Esophagus squamous epithelium (tissue), 4 donors: ENCODE data around the gene BLTP1.

ENCODE experiments used
- CTCF ChIP-seq, 6 experiments: fragments of 450-650 bp in 4 of 6; fragments of 200-600 bp in 2 of 6; sonication (generic) in 2 of 6; IDR thresholded peaks; one replicate each; pipeline ENCODE4 v1.5.1; 2016 to 2019; ENCODE audit warnings: antibody characterized with exemption in 6 of 6, mild to moderate bottlenecking in 4 of 6, moderate library complexity in 4 of 6
- POLR2A ChIP-seq, 4 donors: fragments of 450-650 bp; IDR thresholded peaks; one replicate each; pipeline ENCODE4 v1.6.1; 2017; ENCODE audit warnings: antibody characterized with exemption in 4 of 4, mild to moderate bottlenecking in 4 of 4, moderate library complexity in 3 of 4

DNA sequence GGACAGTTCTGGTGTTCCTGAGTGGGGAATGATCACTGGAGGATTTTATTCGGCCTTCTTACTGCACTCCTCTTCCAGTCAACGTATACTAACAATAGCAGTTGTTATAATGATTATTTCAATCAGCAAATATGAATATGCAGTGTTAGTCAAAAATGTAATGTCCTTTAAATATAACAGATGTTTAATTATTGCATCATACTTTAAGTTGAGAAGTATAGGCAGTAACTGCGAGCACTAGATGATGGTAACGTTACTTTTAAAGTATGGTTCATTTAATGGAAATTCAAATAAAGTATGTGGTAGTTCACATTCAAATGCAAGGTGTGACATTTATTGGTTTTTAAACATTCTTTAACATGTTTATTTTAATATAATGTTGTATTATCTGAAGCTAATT is 5.5 kb upstream of the BLTP1 start:
- TF ChIP-seq CTCF (IDR thresholded peaks at IDR 0.05) (no peak), POLR2A (IDR thresholded peaks at IDR 0.05) (no peak)
